HCT116 (cell line): ENCODE results near the gene DHCR24. TPM values are rescaled to one million over a fixed set of nuclear protein-coding genes. Genes with fewer than 3 reads are reported as not detected.

ENCODE experiments used
- ATAC-seq: fragments of 200-7000 bp; cut with Tn5 transposase; 2 replicates; pipeline ENCODE4 v1.9.1; 2020; ENCODE audit warnings: mild to moderate bottlenecking, moderate library complexity
- BruUV-seq: library from RNA; stranded (reverse); fragments of 400-500 nt; replicated peaks from 2 replicates; lab custom pipeline; 2021; lab: Mats Ljungman, UMichigan
- CTCF ChIA-PET: fragments of 300-600 bp; sonication (Branson Sonifier 250); formaldehyde crosslinking; loops from one replicate; lab custom pipeline; 2021; ENCODE audit warnings: antibody characterized with exemption; lab: Charles Lee
- POLR2A ChIA-PET: fragments of 300-600, 350-600 bp; sonication (Branson Sonifier 250); formaldehyde crosslinking; loops from one replicate; lab custom pipeline; 2021; ENCODE audit warnings: antibody characterized with exemption; lab: Charles Lee
- RAD21 ChIA-PET, 2 experiments: fragments of 300-600 bp; sonication (Branson Sonifier 250); formaldehyde crosslinking; loops; one replicate each; lab custom pipeline; 2023; ENCODE audit warnings: low total read pairs in 2 of 2; ENCODE audit not compliant: uncharacterized antibody in 2 of 2, unreplicated experiment in 2 of 2, low non-redundant PET in 1 of 2; lab: Charles Lee
- DNase-seq: peaks from one replicate; pipeline ENCODE4 v3.0.0-alpha.2; 2010; ENCODE audit warnings: low read depth, low spot score
- H2AFZ ChIP-seq: fragments of 200-600 bp; shearing (Covaris generic), sonication (generic); 2 replicates; pipeline ENCODE4 v1.6.1; 2017; ENCODE audit warnings: low read depth, mixed run types, mixed read lengths, antibody characterized with exemption, low read length; ENCODE audit not compliant: poor library complexity, severe bottlenecking
- H3K27ac ChIP-seq: 2 replicates; pipeline ENCODE4 v1.5.1; 2012; ENCODE audit warnings: low read depth, low read length
- H3K27me3 ChIP-seq: fragments of 200-600 bp; sonication (generic); 2 replicates; pipeline ENCODE4 v1.6.1; 2016; ENCODE audit warnings: mixed run types, low read length, mixed read lengths; ENCODE audit not compliant: insufficient read depth
- H3K36me3 ChIP-seq, 2 experiments: fragments of 200-500 bp in 1 of 2; fragments of 200-600 bp in 1 of 2; sonication (Bioruptor generic) in 1 of 2; sonication (generic) in 1 of 2; 2 replicates each; pipeline versions ENCODE4 v1.5.1 to v1.6.1; 2014 to 2016; ENCODE audit warnings: low read length in 2 of 2, inconsistent platforms in 1 of 2, mixed read lengths in 1 of 2, mixed run types in 1 of 2; ENCODE audit not compliant: insufficient read depth in 2 of 2, control insufficient read depth in 1 of 2
- H3K4me1 ChIP-seq, 2 experiments: fragments of 200-600 bp in 1 of 2; sonication (generic) in 1 of 2; 2 replicates each; pipeline versions ENCODE4 v1.5.1 to v1.6.1; 2012 to 2017; ENCODE audit warnings: low read length in 2 of 2, inconsistent platforms in 1 of 2, mild to moderate bottlenecking in 1 of 2, mixed read lengths in 1 of 2, mixed run types in 1 of 2, moderate library complexity in 1 of 2; ENCODE audit not compliant: insufficient read depth in 2 of 2, control insufficient read depth in 1 of 2
- H3K4me2 ChIP-seq: fragments of 200-600 bp; sonication (generic); 2 replicates; pipeline ENCODE4 v1.6.1; 2017; ENCODE audit warnings: mixed run types, low read length, mixed read lengths
- H3K4me3 ChIP-seq, 2 experiments: fragments of 200-600 bp in 1 of 2; sonication (generic) in 1 of 2; replicated peaks in 1 of 2; 2 replicates each; pipeline ENCODE4 v1.5.1; 2011 to 2016; ENCODE audit warnings: low read length in 2 of 2, control low read depth in 1 of 2, low read depth in 1 of 2, mild to moderate bottlenecking in 1 of 2, mixed read lengths in 1 of 2, mixed run types in 1 of 2
- H3K79me2 ChIP-seq: fragments of 200-600 bp; sonication (generic); 2 replicates; pipeline ENCODE4 v1.6.1; 2017; ENCODE audit warnings: mild to moderate bottlenecking, mixed run types, low read length, moderate library complexity, mixed read lengths; ENCODE audit not compliant: insufficient read depth
- H3K9ac ChIP-seq: fragments of 200-600 bp; sonication (generic); 2 replicates; pipeline ENCODE4 v1.6.1; 2016; ENCODE audit warnings: low read length, mixed read lengths
- H3K9me2 ChIP-seq: fragments of 200-600 bp; sonication (generic), shearing (Covaris generic); 2 replicates; pipeline ENCODE4 v1.6.1; 2017; ENCODE audit warnings: mixed run types, mild to moderate bottlenecking, moderate library complexity; ENCODE audit not compliant: insufficient read depth
- H3K9me3 ChIP-seq, 2 experiments: fragments of 200-500 bp in 1 of 2; fragments of 200-600 bp in 1 of 2; sonication (Bioruptor generic) in 1 of 2; sonication (generic) in 1 of 2; 2 replicates each; pipeline ENCODE4 v1.6.1; 2014 to 2017; ENCODE audit warnings: low read length in 2 of 2, mixed read lengths in 2 of 2, inconsistent platforms in 1 of 2, low read depth in 1 of 2, mild to moderate bottlenecking in 1 of 2, mixed run types in 1 of 2, moderate library complexity in 1 of 2; ENCODE audit not compliant: control insufficient read depth in 1 of 2, insufficient read depth in 1 of 2
- H4K20me1 ChIP-seq: fragments of 200-600 bp; sonication (generic), shearing (Covaris generic); 2 replicates; pipeline ENCODE4 v1.6.1; 2017; ENCODE audit warnings: mixed run types, mild to moderate bottlenecking, moderate library complexity; ENCODE audit not compliant: insufficient read depth
- ATF3 ChIP-seq: IDR thresholded peaks from 2 replicates; pipeline ENCODE4 v1.6.1; 2012
- CTCF ChIP-seq, 3 experiments: fragments of 200-600 bp in 1 of 3; sonication (generic) in 1 of 3; IDR thresholded peaks in 2 of 3; conservative IDR thresholded peaks in 1 of 3; 2 replicates each; pipeline ENCODE4 v1.5.1; 2012 to 2017; ENCODE audit warnings: low read depth in 2 of 3, low read length in 2 of 3, antibody characterized with exemption in 1 of 3, borderline replicate concordance in 1 of 3, control low read depth in 1 of 3, mild to moderate bottlenecking in 1 of 3, mixed read lengths in 1 of 3, mixed run types in 1 of 3, moderate library complexity in 1 of 3; ENCODE audit not compliant: insufficient read depth in 1 of 3
- EZH2phosphoT487 ChIP-seq: fragments of 200-600 bp; IDR thresholded peaks from 2 replicates; pipeline ENCODE4 v1.6.1; 2018; ENCODE audit warnings: antibody characterized with exemption, borderline replicate concordance
- FOSL1 ChIP-seq: IDR thresholded peaks from 2 replicates; pipeline ENCODE4 v1.6.1; 2012; ENCODE audit warnings: low read depth
- POLR2A ChIP-seq: IDR thresholded peaks from 2 replicates; pipeline ENCODE4 v1.7.0; 2011; ENCODE audit warnings: borderline replicate concordance; ENCODE audit not compliant: insufficient read depth, insufficient read length; ENCODE audit errors: extremely low read depth
- RAD21 ChIP-seq: IDR thresholded peaks from 2 replicates; pipeline ENCODE4 v1.6.1; 2012; ENCODE audit warnings: low read depth, mild to moderate bottlenecking
- REST ChIP-seq: IDR thresholded peaks from 2 replicates; pipeline ENCODE4 v1.6.1; 2012; ENCODE audit warnings: low read depth
- SIN3A ChIP-seq: IDR thresholded peaks from 2 replicates; pipeline ENCODE4 v1.6.1; 2012; ENCODE audit warnings: low read depth
- SP1 ChIP-seq: IDR thresholded peaks from 2 replicates; pipeline ENCODE4 v1.6.1; 2012; ENCODE audit warnings: low read depth
- SRF ChIP-seq: IDR thresholded peaks from 2 replicates; pipeline ENCODE4 v1.6.1; 2012; ENCODE audit warnings: low read depth
- YY1 ChIP-seq: IDR thresholded peaks from 2 replicates; pipeline ENCODE4 v1.6.1; 2011; ENCODE audit warnings: low read length, low read depth, moderate library complexity, mild to moderate bottlenecking; ENCODE audit not compliant: insufficient replicate concordance; ENCODE audit errors: extremely low read depth
- ZBTB33 ChIP-seq: IDR thresholded peaks from 2 replicates; pipeline ENCODE4 v1.6.1; 2011; ENCODE audit warnings: mild to moderate bottlenecking, low read length, moderate library complexity; ENCODE audit not compliant: insufficient replicate concordance; ENCODE audit errors: extremely low read depth
- ZFX ChIP-seq: fragments of 450-650 bp; IDR thresholded peaks from 2 replicates; pipeline ENCODE4 v1.6.1; 2017
- intact Hi-C: fragments of 100-400 bp; cut with micrococcal nuclease; formaldehyde crosslinking; loops from 2 replicates; pipeline ENCODE4 v1.10.0; 2022
- total RNA-seq: library from RNA; stranded (reverse); gene quantifications from one replicate; pipeline ENCODE4 v1.2.1, GENCODE V29; 2021; ENCODE audit not compliant: unreplicated experiment

Gene DHCR24
- total RNA-seq, 1 experiment from 2014 or later = 132 TPM

- TF ChIP-seq REST = no peak
- no peak for TF ChIP-seq FOSL1
- TF ChIP-seq CTCF (IDR thresholded peaks at IDR 0.05 in 2 of 3, conservative IDR thresholded peaks at IDR 0.05 in 1 of 3; ENCODE audit: borderline replicate concordance in 1 of 3, insufficient read depth in 1 of 3, low read depth in 2 of 3, low read length in 2 of 3) = no peak
- TF ChIP-seq POLR2A = no peak
- no peak for TF ChIP-seq ZFX
Observed at GRCh38 chr1:54870869-54871268, 16.1 kb downstream of the DHCR24 start (continued).

GRCh38 chr1:54869173-54869851 is 17.7 kb downstream of the DHCR24 start:
- H3K9me2 ChIP-seq = no peaks in the 10 kb centered on the region
- peaks cover 51 to 54% of the 10 kb centered on the region in 2 experiments; a peak in 3 of 4 replicates for H3K36me3 ChIP-seq
- 0 out of 2 replicates have a peak, but pooled peaks cover under 1% of the 10 kb centered on the region for H4K20me1 ChIP-seq
- DNase-seq = no peak
- no peak overlapping the region for H3K27ac ChIP-seq
- BruUV-seq = no TSS peak
- ChIA-PET POLR2A (no interaction called here), RAD21 (no interaction called here), CTCF (no interaction called here)
- H3K4me2 ChIP-seq = no peak overlapping the region
- H3K4me3 ChIP-seq = no peak overlapping the region
- no peaks in the 10 kb centered on the region for H3K4me1 ChIP-seq
- no peak overlapping the region for H3K9ac ChIP-seq
- intact Hi-C loops = no loop called here
- no peak for ATAC-seq
- no peaks in the 10 kb centered on the region for H3K27me3 ChIP-seq
- no peaks in the 10 kb centered on the region for H3K79me2 ChIP-seq
- no peak for TF ChIP-seq CTCF (IDR thresholded peaks at IDR 0.05 in 2 of 3, conservative IDR thresholded peaks at IDR 0.05 in 1 of 3; ENCODE audit: borderline replicate concordance in 1 of 3, insufficient read depth in 1 of 3, low read depth in 2 of 3, low read length in 2 of 3)
- no peak for TF ChIP-seq SIN3A
- no peak for TF ChIP-seq ATF3
- TF ChIP-seq ZFX = no peak
- TF ChIP-seq SP1 = no peak
- TF ChIP-seq YY1 = no peak
- no peak for TF ChIP-seq ZBTB33
- TF ChIP-seq EZH2phosphoT487 = no peak
- no peak for TF ChIP-seq FOSL1
- TF ChIP-seq RAD21 = no peak
- no peak for TF ChIP-seq SRF
- H2AFZ ChIP-seq = no peak overlapping the region
- H3K9me3 ChIP-seq = no peaks in the 10 kb centered on the region
